ENCODE data around the gene CCDC192.

GRCh38 chr5:127959152-127959764, 256.1 kb downstream of the CCDC192 start:
- TF ChIP-seq CTCF (IDR thresholded peaks at IDR 0.05) (no peak), EZH2phosphoT487 (IDR thresholded peaks at IDR 0.05) (no peak), EZH2 (IDR thresholded peaks at IDR 0.05) (no peak)
